IMR-90 (cell line): Measurements from ENCODE around the gene NAV2. TPM values are rescaled to one million over a fixed set of nuclear protein-coding genes. Genes with fewer than 3 reads are reported as not detected.

Experiments
- ATAC-seq: fragments of 200-7000 bp; cut with Tn5 transposase; 2 replicates; pipeline ENCODE4 v1.9.1; 2020; ENCODE audit warnings: low read depth, mild to moderate bottlenecking, moderate library complexity
- BruUV-seq: library from RNA; stranded (reverse); fragments of 400-500 nt; replicated peaks from 2 replicates; lab custom pipeline; 2021; lab: Mats Ljungman, UMichigan
- CTCF ChIA-PET: fragments of 300-600 bp; formaldehyde crosslinking; extraction: SDS; loops from one replicate; lab custom pipeline; 2021; ENCODE audit warnings: antibody characterized with exemption; lab: Yijun Ruan, JAX
- POLR2A ChIA-PET: fragments of 300-600 bp; sonication (Branson Sonifier 250); formaldehyde crosslinking; loops from one replicate; lab custom pipeline; 2022; ENCODE audit warnings: antibody characterized with exemption; ENCODE audit not compliant: unreplicated experiment; lab: Charles Lee
- DNase-seq: peaks from one replicate; pipeline ENCODE4 v3.0.0; 2013
- H2AFZ ChIP-seq: replicated peaks from 2 replicates; pipeline ENCODE3; 2013; ENCODE audit warnings: low read length, mild to moderate bottlenecking; ENCODE audit not compliant: poor library complexity
- H2AK5ac ChIP-seq: 2 replicates; pipeline ENCODE4 v1.6.1; 2013; ENCODE audit warnings: low read depth, low read length, inconsistent platforms
- H2AK9ac ChIP-seq: replicated peaks from 2 replicates; pipeline ENCODE3; 2013; ENCODE audit warnings: mild to moderate bottlenecking, low read depth, low read length, moderate library complexity; ENCODE audit not compliant: poor library complexity
- H2BK120ac ChIP-seq: 2 replicates; pipeline ENCODE4 v1.6.1; 2013; ENCODE audit warnings: low read depth, low read length, inconsistent platforms
- H2BK15ac ChIP-seq: 3 replicates; pipeline ENCODE4 v1.6.1; 2013; ENCODE audit warnings: low read depth, low read length, inconsistent platforms
- H2BK20ac ChIP-seq: 2 replicates; pipeline ENCODE4 v1.6.1; 2013; ENCODE audit warnings: low read depth, mild to moderate bottlenecking, inconsistent platforms, low read length, moderate library complexity
- H2BK5ac ChIP-seq: 2 replicates; pipeline ENCODE4 v1.6.1; 2013; ENCODE audit warnings: mild to moderate bottlenecking, low read depth, low read length, inconsistent platforms; ENCODE audit not compliant: poor library complexity, severe bottlenecking
- H3K14ac ChIP-seq: replicated peaks from 2 replicates; pipeline ENCODE4 v1.6.1; 2013; ENCODE audit warnings: low read depth, low read length, inconsistent platforms
- H3K18ac ChIP-seq: 2 replicates; pipeline ENCODE4 v1.6.1; 2013; ENCODE audit warnings: low read depth, low read length, control low read depth
- H3K23ac ChIP-seq: 2 replicates; pipeline ENCODE4 v1.6.1; 2013; ENCODE audit warnings: low read depth, low read length, inconsistent platforms
- H3K27ac ChIP-seq: 2 replicates; pipeline ENCODE4 v1.5.1; 2013; ENCODE audit warnings: mild to moderate bottlenecking, control low read depth, low read length; ENCODE audit not compliant: insufficient read depth
- H3K27me3 ChIP-seq: 2 replicates; pipeline ENCODE4 v1.6.1; 2013; ENCODE audit warnings: low read length; ENCODE audit not compliant: control insufficient read depth, insufficient read depth
- H3K36me3 ChIP-seq: 2 replicates; pipeline ENCODE4 v1.6.1; 2013; ENCODE audit warnings: low read length, mixed read lengths; ENCODE audit not compliant: control insufficient read depth, insufficient read depth
- H3K4ac ChIP-seq: 2 replicates; pipeline ENCODE4 v1.6.1; 2013; ENCODE audit warnings: low read depth, low read length, inconsistent platforms
- H3K4me1 ChIP-seq: 2 replicates; pipeline ENCODE4 v1.6.1; 2013; ENCODE audit warnings: low read length, mixed read lengths; ENCODE audit not compliant: control insufficient read depth, insufficient read depth
- H3K4me2 ChIP-seq: 2 replicates; pipeline ENCODE4 v1.6.1; 2013; ENCODE audit warnings: low read depth, mild to moderate bottlenecking, control low read depth, low read length, moderate library complexity
- H3K4me3 ChIP-seq: 2 replicates; pipeline ENCODE4 v1.5.1; 2013; ENCODE audit warnings: low read depth, mild to moderate bottlenecking, control low read depth, low read length, moderate library complexity; ENCODE audit not compliant: insufficient read depth
- H3K56ac ChIP-seq: 2 replicates; pipeline ENCODE4 v1.6.1; 2013; ENCODE audit warnings: low read length, inconsistent platforms; ENCODE audit not compliant: insufficient read depth; ENCODE audit errors: extremely low read depth
- H3K79me1 ChIP-seq, 2 experiments: 2 replicates each; pipeline ENCODE4 v1.6.1; 2013; ENCODE audit warnings: low read length in 2 of 2, inconsistent platforms in 1 of 2, low read depth in 1 of 2
- H3K9ac ChIP-seq: 2 replicates; pipeline ENCODE4 v1.6.1; 2013; ENCODE audit warnings: low read depth, low read length, control low read depth
- H3K9me1 ChIP-seq: 2 replicates; pipeline ENCODE4 v1.6.1; 2013; ENCODE audit warnings: low read length, inconsistent platforms; ENCODE audit not compliant: insufficient read depth
- H3K9me3 ChIP-seq: 2 replicates; pipeline ENCODE4 v1.6.1; 2013; ENCODE audit warnings: low read length; ENCODE audit not compliant: control insufficient read depth, insufficient read depth
- H4K20me1 ChIP-seq: 2 replicates; pipeline ENCODE4 v1.6.1; 2013; ENCODE audit warnings: low read length, inconsistent platforms; ENCODE audit not compliant: insufficient read depth
- H4K5ac ChIP-seq: 2 replicates; pipeline ENCODE4 v1.6.1; 2013; ENCODE audit warnings: mild to moderate bottlenecking, low read depth, low read length, control low read depth
- H4K8ac ChIP-seq, 2 experiments: 2 replicates each; pipeline ENCODE4 v1.6.1; 2013; ENCODE audit warnings: low read depth in 2 of 2, low read length in 2 of 2, control low read depth in 1 of 2, inconsistent platforms in 1 of 2
- H4K91ac ChIP-seq: 2 replicates; pipeline ENCODE4 v1.6.1; 2013; ENCODE audit warnings: low read depth, low read length, inconsistent platforms; ENCODE audit not compliant: insufficient read depth
- CEBPB ChIP-seq: IDR thresholded peaks from 2 replicates; pipeline ENCODE4 v1.6.1; 2012; ENCODE audit warnings: low read depth, low read length, improper control_type of control experiment
- CHD1 ChIP-seq: IDR thresholded peaks from 2 replicates; pipeline ENCODE4 v1.6.1; 2012; ENCODE audit warnings: low read depth, low read length, improper control_type of control experiment
- MAFK ChIP-seq: IDR thresholded peaks from 2 replicates; pipeline ENCODE4 v1.6.1; 2012; ENCODE audit warnings: low read depth, low read length, improper control_type of control experiment
- MXI1 ChIP-seq: IDR thresholded peaks from 2 replicates; pipeline ENCODE4 v1.6.1; 2012; ENCODE audit warnings: low read depth, mild to moderate bottlenecking, low read length, moderate library complexity, borderline replicate concordance
- RCOR1 ChIP-seq: IDR thresholded peaks from 2 replicates; pipeline ENCODE4 v1.6.1; 2012; ENCODE audit warnings: mild to moderate bottlenecking, low read length, improper control_type of control experiment; ENCODE audit not compliant: insufficient replicate concordance
- SMC3 ChIP-seq: fragments of 150-350 bp; IDR thresholded peaks from 2 replicates; pipeline ENCODE4 v1.6.1; 2016; ENCODE audit warnings: low read depth, mild to moderate bottlenecking, antibody characterized with exemption, low read length, moderate library complexity
- WGBS, 2 experiments: methylation state at CpG; one replicate each; pipeline versions ENCODE4 v1.1.5 to v1.1.7; 2013; ENCODE audit warnings: missing lambda C conversion rate in 2 of 2; ENCODE audit not compliant: insufficient read length in 1 of 2; ENCODE audit errors: extremely low coverage in 2 of 2; 5-methylcytosine and 5-hydroxymethylcytosine counted together
- dilution Hi-C: fragments of 300-500 bp; cut with HindIII; formaldehyde crosslinking; loops from one replicate; pipeline ENCODE4 v1.14.3; 2018; ENCODE audit warnings: low sequenced_read_pairs; ENCODE audit not compliant: unreplicated experiment
- in situ Hi-C: fragments of 300-500 bp; cut with MboI; formaldehyde crosslinking; loops from 3 replicates; pipeline ENCODE4 v1.14.3; 2019; ENCODE audit warnings: low sequenced_read_pairs, inconsistent platforms, mixed read lengths
- intact Hi-C: fragments of 100-400 bp; cut with micrococcal nuclease; formaldehyde crosslinking; loops from 2 replicates; pipeline ENCODE4 v1.10.0; 2022
- polyA plus RNA-seq, 3 experiments: library from polyadenylated mRNA; depleted of rRNA; stranded (reverse); fragments of >200 nt; gene quantifications; 2 replicates each; pipeline ENCODE4 v1.2.3, GENCODE V29; 2012; ENCODE audit warnings: low replicate concordance in 1 of 3
- total RNA-seq: library from RNA; depleted of rRNA; stranded (reverse); fragments of >200 nt; gene quantifications from 2 replicates; pipeline ENCODE4 v1.2.3, GENCODE V29; 2012

NAV2 gene
- total and polyA plus RNA-seq, 2 of the 4 experiments (the other 2 are of a cell fraction), result 4.5 to 12.6 TPM

GRCh38 chr11:19746086-19746485, 33.4 kb downstream of the NAV2 start:
- Histone ChIP-seq H3K56ac (no peak overlapping the region), H3K4ac (no peak overlapping the region), H3K4me1 (no peaks in the 10 kb centered on the region), H2AFZ (peak overlapping the region; percentile 40), H2BK120ac (no peak overlapping the region), H2AK5ac (no peak overlapping the region), H4K20me1 (peaks cover 39% of the 10 kb centered on the region), H2BK15ac (no peak overlapping the region), H3K9ac (no peak overlapping the region), H3K14ac (no peak overlapping the region), H3K9me3 (no peaks in the 10 kb centered on the region), H3K18ac (no peak overlapping the region), H4K8ac (no peak overlapping the region), H3K4me2 (no peak overlapping the region), H3K27ac (no peak overlapping the region), H3K79me1 (peaks cover 58 to 62% of the 10 kb centered on the region in 2 experiments), H3K4me3 (no peak overlapping the region), H2AK9ac (no peak overlapping the region), H4K91ac (no peak overlapping the region), H4K5ac (no peak overlapping the region), H2BK5ac (no peak overlapping the region), H3K36me3 (peaks cover 4% of the 10 kb centered on the region; the same call in 1 of the 2 replicates), H2BK20ac (no peak overlapping the region), H3K9me1 (no peaks in the 10 kb centered on the region; the same call in 1 of the 2 replicates), H3K23ac (no peak overlapping the region), H3K27me3 (no peaks in the 10 kb centered on the region)
- no peak for DNase-seq
- ATAC-seq, result no peak
- ChIA-PET POLR2A (no interaction called here), CTCF (interaction anchor here (0.5 to 0.7 kb wide), 2 partner anchors 83 to 182 kb away, joined by 3 read pairs; no protein-coding TSS in a partner anchor)
- no TSS peak for BruUV-seq
- TF ChIP-seq MXI1, result no peak
- TF ChIP-seq CEBPB, result no peak
- TF ChIP-seq MAFK, result no peak
- TF ChIP-seq SMC3, result no peak
- no peak for TF ChIP-seq RCOR1
- TF ChIP-seq CHD1, result no peak
- intact Hi-C loops, result no loop called here
- in situ Hi-C loops, result loop anchor here (5.0 to 10.0 kb wide), 2 partner anchors 156 to 431 kb away; no protein-coding TSS in a partner anchor
- no CpG with 5 or more reads among the region's 3 CpGs for WGBS, 2 experiments
- dilution Hi-C loops, result no loop called here
